ENCODE data around the gene CTTNBP2.
A peak's percentile ranks its signal among the peaks of the same experiment; 100 is the strongest.

CTTNBP2 gene

GRCh38 chr7:117824592-117824991, 48.6 kb downstream of the CTTNBP2 start:
- no peak for DNase-seq

DNA sequence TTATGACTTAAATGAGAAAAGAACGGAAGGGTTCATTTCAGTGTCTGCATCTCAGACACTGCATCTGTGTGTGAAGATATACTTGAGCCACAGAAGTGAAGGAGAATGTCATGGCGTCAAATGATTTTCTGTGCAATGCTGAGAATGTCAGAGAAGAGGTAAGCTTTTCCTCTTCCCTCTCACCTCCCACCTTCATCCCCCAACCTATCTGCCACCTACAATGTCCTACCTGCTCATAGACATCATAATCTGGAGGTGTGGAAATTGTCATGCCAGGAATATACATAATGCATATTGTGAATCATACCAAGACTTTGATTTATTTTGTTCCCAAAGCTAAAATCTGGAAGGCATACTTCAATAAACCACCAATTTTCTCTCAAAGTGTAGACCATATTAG, 53.7 kb downstream of the CTTNBP2 start:
- DNase-seq, result no peak

DNA sequence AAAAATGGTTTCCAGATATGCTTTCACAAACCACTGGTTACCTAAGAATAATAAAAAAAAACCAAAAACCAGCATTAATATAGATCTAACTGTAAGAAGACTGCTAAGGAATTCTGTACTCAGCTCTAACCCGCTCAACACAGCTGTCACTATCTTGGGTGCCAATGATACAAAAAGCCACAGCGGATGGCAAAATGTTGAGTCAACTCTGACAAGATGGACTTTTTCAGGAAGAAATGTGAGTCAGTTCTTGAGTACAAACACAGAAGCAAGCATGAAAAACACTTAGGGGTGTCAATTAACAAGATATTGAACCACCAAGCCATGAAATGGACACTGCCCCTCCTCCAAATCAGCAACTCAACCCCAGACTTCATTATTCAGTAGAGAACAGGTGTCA, 55.0 kb downstream of the CTTNBP2 start:
- DNase-seq, result no peak

GRCh38 chr7:117816727-117817126, 56.5 kb downstream of the CTTNBP2 start:
- no peak for DNase-seq

- DNase-seq, result no peak
Measured at GRCh38 chr7:117811696-117812095, 61.5 kb downstream of the CTTNBP2 start.

DNA sequence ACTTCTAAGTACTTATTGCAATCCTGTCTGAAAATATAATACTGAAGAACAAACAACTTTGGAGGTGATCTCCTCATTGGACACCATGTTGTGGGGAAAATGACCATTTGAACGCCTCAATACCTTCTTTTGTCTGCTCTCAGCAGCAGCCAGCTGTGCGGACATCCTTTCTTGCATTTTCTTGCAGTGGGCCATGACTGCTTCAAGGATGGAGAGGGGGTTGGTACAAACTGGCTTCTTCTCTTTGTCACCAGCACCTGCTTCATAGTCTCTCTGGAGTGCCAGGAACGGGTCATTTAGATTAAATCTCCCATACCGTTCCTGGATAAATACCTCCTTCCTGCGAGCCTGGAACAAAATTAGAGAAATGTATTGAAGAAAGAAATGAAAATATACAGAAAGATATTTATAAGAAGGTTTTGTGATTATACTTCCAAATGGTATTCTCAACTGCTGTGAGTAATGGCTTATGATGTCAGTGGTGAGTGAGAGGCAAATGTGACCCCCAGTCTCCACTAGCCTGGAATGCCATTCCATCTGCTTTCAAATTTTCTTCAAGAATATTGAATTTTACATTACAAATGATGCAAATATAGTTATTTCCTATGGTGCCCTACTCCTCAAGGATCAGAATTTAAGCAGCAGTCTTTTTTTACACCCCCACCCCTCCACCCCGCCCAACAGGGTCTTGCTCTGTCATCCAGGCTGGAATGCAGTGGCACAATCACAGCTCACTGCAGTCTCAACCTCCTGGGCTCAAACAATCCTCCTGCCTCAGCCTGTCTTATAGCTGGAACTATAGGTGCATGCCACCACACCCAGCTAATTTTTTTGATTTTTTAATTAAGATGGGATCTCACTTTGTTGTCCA, 62.4 kb downstream of the CTTNBP2 start:
- DNase-seq, result no peak

DNA sequence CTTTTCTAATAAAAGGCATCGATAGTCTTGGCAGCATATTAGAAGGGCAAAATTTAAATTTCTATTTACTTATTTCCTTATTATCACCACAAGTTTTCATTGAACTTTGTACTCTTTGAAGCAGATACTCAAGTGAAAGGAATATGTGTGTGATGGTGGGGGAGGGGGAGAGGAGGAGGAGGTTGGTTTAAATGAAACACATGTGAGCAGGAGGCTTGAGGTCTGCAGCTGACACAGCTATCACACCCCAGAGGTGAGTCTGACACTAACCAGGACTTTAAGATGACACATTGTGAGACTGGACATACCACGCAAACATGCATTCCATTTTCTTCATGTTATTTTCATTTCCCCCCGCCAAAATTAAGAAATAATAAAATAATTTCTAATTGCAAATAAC, 63.3 kb downstream of the CTTNBP2 start:
- no peak for DNase-seq

- DNase-seq, result no peak
Measured at GRCh38 chr7:117808910-117809705, 64.1 kb downstream of the CTTNBP2 start.

GRCh38 chr7:117808341-117808757, 64.9 kb downstream of the CTTNBP2 start:
- peak; percentile 64 for DNase-seq

GRCh38 chr7:117807676-117808075, 65.6 kb downstream of the CTTNBP2 start:
- peak; percentile 40 for DNase-seq

DNA sequence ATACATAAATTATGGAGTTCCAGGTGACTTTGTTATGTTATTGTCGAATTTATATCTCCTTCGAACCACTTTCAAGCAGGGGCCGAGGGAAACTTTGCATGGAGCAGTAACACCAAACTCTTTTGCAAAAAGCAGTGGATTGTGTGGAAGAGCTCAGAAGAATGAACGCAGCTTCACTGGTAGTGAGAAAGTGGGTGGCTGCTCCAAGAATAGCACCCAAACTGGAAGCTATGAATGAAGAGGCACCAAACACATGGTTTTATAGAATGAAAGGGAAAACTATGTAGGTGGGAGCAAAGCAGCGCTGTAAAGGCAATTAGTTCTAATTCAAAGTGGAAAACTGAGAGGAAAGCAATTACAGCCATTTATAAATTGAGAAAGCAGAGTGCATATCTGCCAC, 67.2 kb downstream of the CTTNBP2 start:
- no peak for DNase-seq

DNA sequence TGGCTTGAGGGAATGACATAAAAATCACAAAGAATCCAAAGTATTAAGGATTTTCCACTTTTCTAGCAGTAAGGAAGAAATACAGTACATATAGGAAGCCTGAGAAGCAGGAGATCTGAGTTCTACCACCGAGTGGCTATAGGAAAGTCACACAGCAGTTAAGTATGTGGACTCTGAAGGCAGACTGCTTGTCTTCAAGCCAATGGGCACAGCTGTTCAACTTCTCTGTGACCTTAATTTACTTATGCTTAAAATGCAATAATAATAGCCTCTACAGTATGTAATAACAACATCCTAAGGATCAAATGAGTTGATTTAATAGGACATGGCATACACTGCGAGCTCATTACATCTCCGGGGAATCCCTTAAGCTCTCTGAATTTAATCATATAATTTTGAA, 68.0 kb downstream of the CTTNBP2 start:
- no peak for DNase-seq

- no peak for DNase-seq
Measured at GRCh38 chr7:117803476-117803875, 69.8 kb downstream of the CTTNBP2 start.

- DNase-seq, result no peak
Measured at GRCh38 chr7:117802660-117803059, 70.6 kb downstream of the CTTNBP2 start.

DNA sequence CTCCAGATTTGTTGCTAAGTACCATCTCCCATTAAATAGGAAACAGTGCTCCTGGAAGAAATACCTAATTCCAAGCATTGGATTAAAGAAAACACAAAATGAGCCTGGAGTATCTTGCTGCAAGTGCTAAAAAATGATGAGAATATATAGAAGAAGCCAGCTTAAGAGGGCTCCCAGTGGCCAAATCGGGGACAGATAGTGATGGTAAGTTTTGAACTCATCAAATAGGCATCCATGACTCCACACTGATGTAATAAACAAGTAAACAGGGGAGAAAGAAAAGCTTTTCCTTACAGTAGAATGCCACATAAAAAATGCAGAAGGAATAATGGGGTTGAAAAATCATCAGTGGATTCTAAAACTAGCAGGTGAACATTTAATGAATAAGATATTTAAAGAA, 72.4 kb downstream of the CTTNBP2 start:
- DNase-seq, result no peak

GRCh38 chr7:117800406-117800805, 72.8 kb downstream of the CTTNBP2 start:
- DNase-seq, result no peak

DNA sequence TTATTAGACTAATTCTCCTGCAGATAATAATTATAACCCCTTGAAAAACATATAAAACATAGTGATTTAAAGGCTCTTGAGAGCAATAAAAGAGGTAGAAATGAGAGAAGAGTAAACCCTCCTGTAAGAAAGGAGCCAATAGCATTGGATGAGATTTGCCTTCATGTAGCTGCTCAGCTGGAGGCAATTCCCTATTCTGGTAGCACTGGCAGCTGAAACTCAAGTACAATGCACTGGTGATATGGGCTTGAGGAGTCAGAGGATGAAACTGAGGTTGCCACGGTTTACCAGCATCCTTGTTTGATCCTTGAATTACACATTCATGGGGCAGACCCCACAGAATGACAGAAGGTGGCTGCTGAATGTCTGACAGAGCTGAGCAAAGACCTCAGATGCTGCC, 76.4 kb downstream of the CTTNBP2 start:
- DNase-seq, result no peak

- DNase-seq, result no peak
Measured at GRCh38 chr7:117793976-117794375, 79.3 kb downstream of the CTTNBP2 start.

GRCh38 chr7:117793521-117793920, 79.7 kb downstream of the CTTNBP2 start:
- peak; percentile 34 for DNase-seq

- DNase-seq, result no peak
Measured at GRCh38 chr7:117791877-117792780, 81.1 kb downstream of the CTTNBP2 start.

DNA sequence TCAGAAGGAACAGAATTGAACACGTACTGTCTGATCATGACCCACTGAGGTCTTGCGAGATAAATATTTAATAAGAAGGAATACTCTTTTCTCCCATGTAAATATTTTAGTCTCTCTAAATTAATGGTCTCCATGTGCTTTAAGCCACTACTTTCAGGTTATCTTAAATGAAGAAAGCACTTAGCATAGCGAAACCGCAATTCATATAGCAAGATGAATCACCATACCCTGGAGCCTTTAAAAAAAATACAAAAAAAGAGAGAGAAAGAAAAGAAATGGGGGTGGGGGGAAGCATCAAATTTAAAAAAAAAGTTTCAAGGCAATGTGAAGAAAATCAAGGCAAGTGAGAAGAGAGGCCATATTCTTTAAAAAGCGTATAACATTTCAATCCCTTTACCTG, 82.5 kb downstream of the CTTNBP2 start:
- DNase-seq, result no peak

- no peak for DNase-seq
Measured at GRCh38 chr7:117790251-117790650, 83.0 kb downstream of the CTTNBP2 start.

- DNase-seq, result no peak
Measured at GRCh38 chr7:117785431-117785830, 87.8 kb downstream of the CTTNBP2 start.
